Karpas-422 (cell line): ENCODE measurements around the gene MPV17L. TPM values are rescaled to one million over a fixed set of nuclear protein-coding genes. Genes with fewer than 3 reads are reported as not detected.
"Not testable (repeated sequence)": the region's sequence is repeated elsewhere in the genome, so short reads cannot be mapped to it uniquely, and the experiment has no call there.

Experiments used
- DNase-seq: peaks from one replicate; pipeline ENCODE4 v3.0.0-alpha.2; 2015
- H2AFZ ChIP-seq: fragments of 200-600 bp; sonication (generic); 2 replicates; pipeline ENCODE4 v1.6.1; 2014; ENCODE audit warnings: antibody characterized with exemption, low read length, mixed read lengths
- H3K27ac ChIP-seq: fragments of 200-600 bp; sonication (generic); 2 replicates; pipeline ENCODE4 v1.5.1; 2014; ENCODE audit warnings: mild to moderate bottlenecking, low read length, moderate library complexity
- H3K27me3 ChIP-seq: fragments of 200-600 bp; sonication (generic); 2 replicates; pipeline ENCODE4 v1.6.1; 2014; ENCODE audit warnings: low read length, mixed read lengths
- H3K36me3 ChIP-seq: fragments of 200-600 bp; sonication (generic); 2 replicates; pipeline ENCODE4 v1.6.1; 2014; ENCODE audit warnings: low read length, mixed read lengths; ENCODE audit not compliant: insufficient read depth
- H3K4me1 ChIP-seq: fragments of 200-600 bp; sonication (generic); 2 replicates; pipeline ENCODE4 v1.6.1; 2014; ENCODE audit warnings: mild to moderate bottlenecking, low read length, mixed read lengths
- H3K4me2 ChIP-seq: fragments of 200-600 bp; sonication (generic); 2 replicates; pipeline ENCODE4 v1.6.1; 2014; ENCODE audit warnings: low read length, low read depth, mild to moderate bottlenecking; ENCODE audit not compliant: poor library complexity, severe bottlenecking
- H3K4me3 ChIP-seq: fragments of 200-600 bp; sonication (generic); 2 replicates; pipeline ENCODE4 v1.5.1; 2014; ENCODE audit warnings: mild to moderate bottlenecking, antibody characterized with exemption, low read length, mixed read lengths
- H3K79me2 ChIP-seq: fragments of 200-600 bp; sonication (generic); 2 replicates; pipeline ENCODE4 v1.6.1; 2014; ENCODE audit warnings: mild to moderate bottlenecking, low read length, mixed read lengths
- H3K9ac ChIP-seq: fragments of 200-600 bp; sonication (generic); 2 replicates; pipeline ENCODE4 v1.6.0; 2014; ENCODE audit warnings: low read length
- H3K9me2 ChIP-seq: fragments of 200-600 bp; sonication (generic), shearing (Covaris generic); replicated peaks from 2 replicates; pipeline ENCODE4 v1.6.0; 2014; ENCODE audit warnings: mild to moderate bottlenecking, low read length, moderate library complexity; ENCODE audit not compliant: insufficient read depth
- H3K9me3 ChIP-seq: fragments of 300-700, 200-600 bp; sonication (generic); 2 replicates; pipeline ENCODE4 v1.6.1; 2014; ENCODE audit warnings: low read length, mixed read lengths
- H4K20me1 ChIP-seq: fragments of 200-600 bp; sonication (generic); 2 replicates; pipeline ENCODE4 v1.6.1; 2014; ENCODE audit warnings: mild to moderate bottlenecking, antibody characterized with exemption, low read length, low read depth; ENCODE audit not compliant: insufficient read depth
- total RNA-seq: library from RNA; depleted of rRNA; stranded (reverse); fragments of >200 nt; shearing (Covaris generic); gene quantifications from 2 replicates; pipeline ENCODE4 v1.2.3, GENCODE V29; 2014; ENCODE audit warnings: low replicate concordance

Gene MPV17L
- total RNA-seq, 1 experiment from 2014 or later: not detected

- Histone ChIP-seq H3K4me3 (no peak overlapping the region), H4K20me1 (no peaks in the 10 kb centered on the region), H2AFZ (no peak overlapping the region), H3K9me2 (no peaks in the 10 kb centered on the region), H3K4me1 (no peaks in the 10 kb centered on the region), H3K27ac (no peak overlapping the region), H3K36me3 (no peaks in the 10 kb centered on the region), H3K9me3 (no peaks in the 10 kb centered on the region), H3K79me2 (no peaks in the 10 kb centered on the region), H3K4me2 (no peak overlapping the region), H3K27me3 (no peaks in the 10 kb centered on the region), H3K9ac (no peak overlapping the region)
- DNase-seq: no peak
Observed at GRCh38 chr16:15445450-15445849, 49.9 kb downstream of the MPV17L start.

GRCh38 chr16:15446901-15447300 lies 51.3 kb downstream of the MPV17L start:
- no peak overlapping the region for H3K9ac ChIP-seq
- no peak overlapping the region for H2AFZ ChIP-seq
- no peak overlapping the region for H3K4me3 ChIP-seq
- no peaks in the 10 kb centered on the region for H4K20me1 ChIP-seq
- no peaks in the 10 kb centered on the region for H3K9me2 ChIP-seq
- no peaks in the 10 kb centered on the region for H3K36me3 ChIP-seq
- no peaks in the 10 kb centered on the region for H3K79me2 ChIP-seq
- H3K9me3 ChIP-seq: no peaks in the 10 kb centered on the region
- H3K27me3 ChIP-seq: no peaks in the 10 kb centered on the region
- H3K27ac ChIP-seq: no peak overlapping the region
- no peak for DNase-seq
- no peak overlapping the region for H3K4me2 ChIP-seq
- H3K4me1 ChIP-seq: no peaks in the 10 kb centered on the region

DNA sequence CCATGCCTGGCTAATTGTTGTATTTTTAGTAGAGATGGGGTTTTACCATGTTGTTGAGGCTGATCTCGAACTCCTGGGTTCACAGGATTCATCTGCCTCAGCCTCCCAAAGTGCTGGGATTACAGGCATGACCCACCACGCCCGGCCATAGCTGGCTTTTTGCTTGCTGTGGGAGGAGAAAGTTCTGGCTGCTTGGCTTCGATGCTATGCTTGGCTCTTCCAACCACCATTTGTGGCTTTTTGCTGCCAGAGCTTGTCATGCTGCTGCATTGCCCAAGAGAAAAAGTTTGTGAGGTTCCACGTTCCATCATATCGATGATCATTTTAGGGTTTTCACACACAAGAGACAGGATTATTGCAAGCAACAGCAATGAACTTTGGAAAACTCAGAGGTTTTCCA lies 55.1 kb downstream of the MPV17L start:
- H3K79me2 ChIP-seq: no peaks in the 10 kb centered on the region
- H2AFZ ChIP-seq: no peak overlapping the region
- H3K36me3 ChIP-seq: no peaks in the 10 kb centered on the region
- H4K20me1 ChIP-seq: no peaks in the 10 kb centered on the region
- no peaks in the 10 kb centered on the region for H3K27me3 ChIP-seq
- H3K27ac ChIP-seq: no peak overlapping the region
- H3K4me2 ChIP-seq: no peak overlapping the region
- H3K4me3 ChIP-seq: no peak overlapping the region
- H3K9me3 ChIP-seq: no peaks in the 10 kb centered on the region
- H3K9ac ChIP-seq: no peak overlapping the region
- no peak for DNase-seq
- H3K9me2 ChIP-seq: no peaks in the 10 kb centered on the region
- H3K4me1 ChIP-seq: no peaks in the 10 kb centered on the region

DNA sequence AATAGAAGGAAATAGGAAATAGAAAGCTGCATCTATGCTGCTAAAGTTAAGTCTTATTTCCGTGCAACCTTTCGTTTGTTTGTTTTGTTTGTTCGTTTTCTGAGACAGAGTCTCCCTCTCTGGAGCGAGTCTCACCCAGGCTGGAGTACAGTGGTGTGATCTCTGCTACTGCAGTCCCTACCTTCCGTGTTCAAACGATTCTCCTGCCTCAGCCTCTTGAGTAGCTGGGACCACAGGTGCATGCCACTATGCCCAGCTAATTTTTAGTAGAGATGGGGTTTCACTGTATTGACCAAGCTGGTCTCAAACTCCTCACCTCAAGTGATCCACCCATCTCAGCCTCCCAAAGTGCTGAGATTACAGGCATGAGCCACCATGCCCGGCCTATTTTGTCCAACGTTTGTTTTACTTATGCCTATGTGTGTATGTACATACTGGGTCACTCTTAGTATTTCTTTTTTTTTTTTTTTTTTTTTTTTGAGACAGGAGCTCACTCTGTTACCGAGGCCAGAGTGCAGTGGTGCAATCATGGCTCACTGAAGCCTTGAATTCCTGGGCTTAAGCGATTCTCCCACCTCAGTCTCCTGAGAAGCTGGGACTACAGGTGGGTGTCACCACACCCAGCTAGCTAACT lies 55.7 kb downstream of the MPV17L start:
- Histone ChIP-seq H3K4me1 (no peaks in the 10 kb centered on the region), H3K27ac (no peak overlapping the region), H3K27me3 (no peaks in the 10 kb centered on the region), H3K79me2 (no peaks in the 10 kb centered on the region), H3K4me3 (no peak overlapping the region), H3K9me3 (no peaks in the 10 kb centered on the region), H3K36me3 (no peaks in the 10 kb centered on the region), H3K9ac (no peak overlapping the region), H3K4me2 (no peak overlapping the region), H2AFZ (no peak overlapping the region), H4K20me1 (no peaks in the 10 kb centered on the region), H3K9me2 (no peaks in the 10 kb centered on the region)
- no peak for DNase-seq

GRCh38 chr16:15452246-15452855 lies 56.8 kb downstream of the MPV17L start:
- H3K4me3 ChIP-seq: no peak overlapping the region
- no peak overlapping the region for H3K4me2 ChIP-seq
- H3K9ac ChIP-seq: no peak overlapping the region
- no peaks in the 10 kb centered on the region for H3K79me2 ChIP-seq
- H3K9me2 ChIP-seq: no peaks in the 10 kb centered on the region
- no peaks in the 10 kb centered on the region for H4K20me1 ChIP-seq
- no peaks in the 10 kb centered on the region for H3K36me3 ChIP-seq
- no peak for DNase-seq
- no peaks in the 10 kb centered on the region for H3K9me3 ChIP-seq
- H3K27ac ChIP-seq: no peak overlapping the region
- H3K27me3 ChIP-seq: no peaks in the 10 kb centered on the region
- no peak overlapping the region for H2AFZ ChIP-seq
- H3K4me1 ChIP-seq: no peaks in the 10 kb centered on the region

- not testable (repeated sequence) for H3K9ac ChIP-seq, H2AFZ ChIP-seq, H3K4me3 ChIP-seq, H3K27ac ChIP-seq, H3K79me2 ChIP-seq, H3K27me3 ChIP-seq, H3K9me3 ChIP-seq, H3K4me1 ChIP-seq, H3K36me3 ChIP-seq, DNase-seq, H4K20me1 ChIP-seq, H3K9me2 ChIP-seq, H3K4me2 ChIP-seq
Observed at GRCh38 chr16:15453296-15453695, 57.7 kb downstream of the MPV17L start.

DNA sequence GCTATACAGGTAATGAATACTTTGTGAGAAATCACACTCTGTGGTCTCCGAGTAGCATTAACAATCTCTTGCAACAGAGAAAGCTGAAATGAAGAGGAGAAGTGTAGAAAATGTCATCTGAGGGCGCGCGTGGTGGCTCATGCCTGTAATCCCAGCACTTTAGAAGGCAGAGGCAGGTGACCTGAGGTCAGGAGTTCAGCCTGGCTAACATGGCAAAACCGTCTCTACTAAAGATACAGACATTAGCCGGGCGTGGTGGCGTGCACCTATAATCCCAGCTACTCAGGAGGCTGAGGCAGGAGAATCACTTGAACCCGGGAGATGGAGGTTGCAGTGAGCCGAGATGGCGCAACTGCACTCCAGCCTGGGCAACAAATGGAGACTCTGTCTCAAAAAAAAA lies 59.4 kb downstream of the MPV17L start:
- H3K36me3 ChIP-seq, H2AFZ ChIP-seq, DNase-seq, H3K79me2 ChIP-seq, H3K9ac ChIP-seq, H3K9me2 ChIP-seq, H3K9me3 ChIP-seq, H3K4me3 ChIP-seq, H3K27ac ChIP-seq, H4K20me1 ChIP-seq, H3K27me3 ChIP-seq, H3K4me1 ChIP-seq, H3K4me2 ChIP-seq: not testable (repeated sequence)

DNA sequence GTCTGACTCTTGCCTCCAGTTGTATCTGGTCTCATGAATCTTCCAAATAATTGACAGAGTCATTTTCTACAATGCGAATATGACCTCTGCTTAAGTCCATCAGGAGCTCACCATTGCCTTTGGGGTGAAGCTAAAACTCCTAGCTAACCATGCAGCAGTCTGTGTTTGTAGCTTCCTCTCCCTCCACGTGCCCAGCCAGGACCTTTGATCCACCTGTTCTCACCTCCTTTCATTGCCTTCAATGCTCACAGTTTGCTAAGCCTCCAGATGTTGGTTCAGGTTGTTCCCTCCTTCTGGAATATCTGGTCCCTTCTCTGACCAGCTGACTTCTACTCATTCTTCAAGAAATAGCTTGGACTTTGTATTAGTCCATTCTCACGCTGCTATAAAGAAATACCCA lies 61.8 kb downstream of the MPV17L start:
- Histone ChIP-seq H2AFZ (no peak overlapping the region), H3K79me2 (no peaks in the 10 kb centered on the region), H3K9ac (no peak overlapping the region), H3K4me3 (no peak overlapping the region), H3K4me1 (no peaks in the 10 kb centered on the region), H3K4me2 (no peak overlapping the region), H3K27me3 (no peaks in the 10 kb centered on the region), H3K9me2 (no peaks in the 10 kb centered on the region), H3K27ac (no peak overlapping the region), H4K20me1 (no peaks in the 10 kb centered on the region), H3K36me3 (no peaks in the 10 kb centered on the region), H3K9me3 (no peaks in the 10 kb centered on the region)
- no peak for DNase-seq
